IMR-90 (cell line): ENCODE results near the gene GATA6. TPM values are rescaled to one million over a fixed set of nuclear protein-coding genes. Genes with fewer than 3 reads are reported as not detected.

Source experiments
- ATAC-seq: fragments of 200-7000 bp; cut with Tn5 transposase; 2 replicates; pipeline ENCODE4 v1.9.1; 2020; ENCODE audit warnings: low read depth, mild to moderate bottlenecking, moderate library complexity
- BruUV-seq: library from RNA; stranded (reverse); fragments of 400-500 nt; replicated peaks from 2 replicates; lab custom pipeline; 2021; lab: Mats Ljungman, UMichigan
- CTCF ChIA-PET: fragments of 300-600 bp; formaldehyde crosslinking; extraction: SDS; loops from one replicate; lab custom pipeline; 2021; ENCODE audit warnings: antibody characterized with exemption; lab: Yijun Ruan, JAX
- POLR2A ChIA-PET: fragments of 300-600 bp; sonication (Branson Sonifier 250); formaldehyde crosslinking; loops from one replicate; lab custom pipeline; 2022; ENCODE audit warnings: antibody characterized with exemption; ENCODE audit not compliant: unreplicated experiment; lab: Charles Lee
- DNase-seq: peaks from one replicate; pipeline ENCODE4 v3.0.0; 2013
- H2AFZ ChIP-seq: replicated peaks from 2 replicates; pipeline ENCODE3; 2013; ENCODE audit warnings: low read length, mild to moderate bottlenecking; ENCODE audit not compliant: poor library complexity
- H2AK5ac ChIP-seq: 2 replicates; pipeline ENCODE4 v1.6.1; 2013; ENCODE audit warnings: low read depth, low read length, inconsistent platforms
- H2AK9ac ChIP-seq: replicated peaks from 2 replicates; pipeline ENCODE3; 2013; ENCODE audit warnings: mild to moderate bottlenecking, low read depth, low read length, moderate library complexity; ENCODE audit not compliant: poor library complexity
- H2BK120ac ChIP-seq: 2 replicates; pipeline ENCODE4 v1.6.1; 2013; ENCODE audit warnings: low read depth, low read length, inconsistent platforms
- H2BK15ac ChIP-seq: 3 replicates; pipeline ENCODE4 v1.6.1; 2013; ENCODE audit warnings: low read depth, low read length, inconsistent platforms
- H2BK20ac ChIP-seq: 2 replicates; pipeline ENCODE4 v1.6.1; 2013; ENCODE audit warnings: low read depth, mild to moderate bottlenecking, inconsistent platforms, low read length, moderate library complexity
- H2BK5ac ChIP-seq: 2 replicates; pipeline ENCODE4 v1.6.1; 2013; ENCODE audit warnings: mild to moderate bottlenecking, low read depth, low read length, inconsistent platforms; ENCODE audit not compliant: poor library complexity, severe bottlenecking
- H3K14ac ChIP-seq: replicated peaks from 2 replicates; pipeline ENCODE4 v1.6.1; 2013; ENCODE audit warnings: low read depth, low read length, inconsistent platforms
- H3K18ac ChIP-seq: 2 replicates; pipeline ENCODE4 v1.6.1; 2013; ENCODE audit warnings: low read depth, low read length, control low read depth
- H3K23ac ChIP-seq: 2 replicates; pipeline ENCODE4 v1.6.1; 2013; ENCODE audit warnings: low read depth, low read length, inconsistent platforms
- H3K27ac ChIP-seq: 2 replicates; pipeline ENCODE4 v1.5.1; 2013; ENCODE audit warnings: mild to moderate bottlenecking, control low read depth, low read length; ENCODE audit not compliant: insufficient read depth
- H3K27me3 ChIP-seq: 2 replicates; pipeline ENCODE4 v1.6.1; 2013; ENCODE audit warnings: low read length; ENCODE audit not compliant: control insufficient read depth, insufficient read depth
- H3K36me3 ChIP-seq: 2 replicates; pipeline ENCODE4 v1.6.1; 2013; ENCODE audit warnings: low read length, mixed read lengths; ENCODE audit not compliant: control insufficient read depth, insufficient read depth
- H3K4ac ChIP-seq: 2 replicates; pipeline ENCODE4 v1.6.1; 2013; ENCODE audit warnings: low read depth, low read length, inconsistent platforms
- H3K4me1 ChIP-seq: 2 replicates; pipeline ENCODE4 v1.6.1; 2013; ENCODE audit warnings: low read length, mixed read lengths; ENCODE audit not compliant: control insufficient read depth, insufficient read depth
- H3K4me2 ChIP-seq: 2 replicates; pipeline ENCODE4 v1.6.1; 2013; ENCODE audit warnings: low read depth, mild to moderate bottlenecking, control low read depth, low read length, moderate library complexity
- H3K4me3 ChIP-seq: 2 replicates; pipeline ENCODE4 v1.5.1; 2013; ENCODE audit warnings: low read depth, mild to moderate bottlenecking, control low read depth, low read length, moderate library complexity; ENCODE audit not compliant: insufficient read depth
- H3K56ac ChIP-seq: 2 replicates; pipeline ENCODE4 v1.6.1; 2013; ENCODE audit warnings: low read length, inconsistent platforms; ENCODE audit not compliant: insufficient read depth; ENCODE audit errors: extremely low read depth
- H3K79me1 ChIP-seq, 2 experiments: 2 replicates each; pipeline ENCODE4 v1.6.1; 2013; ENCODE audit warnings: low read length in 2 of 2, inconsistent platforms in 1 of 2, low read depth in 1 of 2
- H3K9ac ChIP-seq: 2 replicates; pipeline ENCODE4 v1.6.1; 2013; ENCODE audit warnings: low read depth, low read length, control low read depth
- H3K9me1 ChIP-seq: 2 replicates; pipeline ENCODE4 v1.6.1; 2013; ENCODE audit warnings: low read length, inconsistent platforms; ENCODE audit not compliant: insufficient read depth
- H3K9me3 ChIP-seq: 2 replicates; pipeline ENCODE4 v1.6.1; 2013; ENCODE audit warnings: low read length; ENCODE audit not compliant: control insufficient read depth, insufficient read depth
- H4K20me1 ChIP-seq: 2 replicates; pipeline ENCODE4 v1.6.1; 2013; ENCODE audit warnings: low read length, inconsistent platforms; ENCODE audit not compliant: insufficient read depth
- H4K5ac ChIP-seq: 2 replicates; pipeline ENCODE4 v1.6.1; 2013; ENCODE audit warnings: mild to moderate bottlenecking, low read depth, low read length, control low read depth
- H4K8ac ChIP-seq, 2 experiments: 2 replicates each; pipeline ENCODE4 v1.6.1; 2013; ENCODE audit warnings: low read depth in 2 of 2, low read length in 2 of 2, control low read depth in 1 of 2, inconsistent platforms in 1 of 2
- H4K91ac ChIP-seq: 2 replicates; pipeline ENCODE4 v1.6.1; 2013; ENCODE audit warnings: low read depth, low read length, inconsistent platforms; ENCODE audit not compliant: insufficient read depth
- CEBPB ChIP-seq: IDR thresholded peaks from 2 replicates; pipeline ENCODE4 v1.6.1; 2012; ENCODE audit warnings: low read depth, low read length, improper control_type of control experiment
- CHD1 ChIP-seq: IDR thresholded peaks from 2 replicates; pipeline ENCODE4 v1.6.1; 2012; ENCODE audit warnings: low read depth, low read length, improper control_type of control experiment
- ELK1 ChIP-seq: fragments of 150-350 bp; IDR thresholded peaks from 2 replicates; pipeline ENCODE4 v1.6.1; 2016; ENCODE audit warnings: low read depth, mild to moderate bottlenecking, low read length, moderate library complexity, borderline replicate concordance
- MAFK ChIP-seq: IDR thresholded peaks from 2 replicates; pipeline ENCODE4 v1.6.1; 2012; ENCODE audit warnings: low read depth, low read length, improper control_type of control experiment
- NFE2L2 ChIP-seq: fragments of 150-350 bp; IDR thresholded peaks from 2 replicates; pipeline ENCODE4 v1.6.1; 2016; ENCODE audit warnings: low read depth, mild to moderate bottlenecking, low read length
- POLR2A ChIP-seq: IDR thresholded peaks from 2 replicates; pipeline ENCODE4 v1.6.1; 2012; ENCODE audit warnings: mild to moderate bottlenecking, low read depth, low read length
- RAD21 ChIP-seq: IDR thresholded peaks from 2 replicates; pipeline ENCODE4 v1.6.1; 2012; ENCODE audit warnings: low read length, improper control_type of control experiment
- USF2 ChIP-seq: fragments of 150-350 bp; IDR thresholded peaks from 2 replicates; pipeline ENCODE4 v1.6.1; 2017; ENCODE audit warnings: mild to moderate bottlenecking, antibody characterized with exemption, low read length, low read depth
- WGBS, 2 experiments: methylation state at CpG; one replicate each; pipeline versions ENCODE4 v1.1.5 to v1.1.7; 2013; ENCODE audit warnings: missing lambda C conversion rate in 2 of 2; ENCODE audit not compliant: insufficient read length in 1 of 2; ENCODE audit errors: extremely low coverage in 2 of 2; 5-methylcytosine and 5-hydroxymethylcytosine counted together
- dilution Hi-C: fragments of 300-500 bp; cut with HindIII; formaldehyde crosslinking; loops from one replicate; pipeline ENCODE4 v1.14.3; 2018; ENCODE audit warnings: low sequenced_read_pairs; ENCODE audit not compliant: unreplicated experiment
- in situ Hi-C: fragments of 300-500 bp; cut with MboI; formaldehyde crosslinking; loops from 3 replicates; pipeline ENCODE4 v1.14.3; 2019; ENCODE audit warnings: low sequenced_read_pairs, inconsistent platforms, mixed read lengths
- intact Hi-C: fragments of 100-400 bp; cut with micrococcal nuclease; formaldehyde crosslinking; loops from 2 replicates; pipeline ENCODE4 v1.10.0; 2022
- polyA plus RNA-seq, 3 experiments: library from polyadenylated mRNA; depleted of rRNA; stranded (reverse); fragments of >200 nt; gene quantifications; 2 replicates each; pipeline ENCODE4 v1.2.3, GENCODE V29; 2012; ENCODE audit warnings: low replicate concordance in 1 of 3
- total RNA-seq: library from RNA; depleted of rRNA; stranded (reverse); fragments of >200 nt; gene quantifications from 2 replicates; pipeline ENCODE4 v1.2.3, GENCODE V29; 2012

GATA6 gene
- total and polyA plus RNA-seq, 2 of the 4 experiments (the other 2 are of a cell fraction): 2.5 to 4.0 TPM

DNA sequence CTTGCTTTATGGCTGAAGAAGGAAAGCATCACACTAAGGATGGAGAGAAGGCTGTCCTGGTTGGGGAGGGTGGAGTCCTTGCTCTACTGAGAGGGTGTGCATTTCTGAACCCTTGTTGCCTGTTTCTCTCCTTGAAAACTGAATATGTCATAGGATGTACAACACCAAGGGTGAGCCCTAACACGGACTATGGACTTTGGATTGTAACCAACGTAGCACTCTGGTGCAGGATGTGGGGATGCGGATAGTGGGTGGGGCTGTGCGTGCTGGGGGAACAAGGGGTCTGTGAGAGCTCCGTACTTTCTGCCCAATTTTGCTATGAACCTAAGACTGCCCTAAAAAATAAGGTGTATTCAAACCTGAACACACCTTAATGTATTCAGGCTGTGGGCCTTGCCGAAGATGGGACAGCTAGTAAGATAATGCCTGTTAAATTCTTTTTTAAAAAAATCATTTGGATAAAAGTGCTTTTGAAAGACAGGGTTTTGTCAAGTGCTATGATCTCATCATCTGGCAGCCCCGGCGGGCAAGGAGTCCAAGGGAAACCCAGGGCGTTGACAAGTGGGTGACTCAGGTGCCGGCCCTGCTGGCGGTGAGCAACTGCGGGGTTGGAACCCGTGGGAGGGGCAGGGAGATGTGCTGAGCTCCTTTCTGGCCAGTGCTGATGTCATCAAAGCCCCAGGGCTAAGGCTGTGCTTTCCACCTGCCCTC lies 54.0 kb downstream of the GATA6 start (continued):
- TF ChIP-seq USF2: no peak

DNA sequence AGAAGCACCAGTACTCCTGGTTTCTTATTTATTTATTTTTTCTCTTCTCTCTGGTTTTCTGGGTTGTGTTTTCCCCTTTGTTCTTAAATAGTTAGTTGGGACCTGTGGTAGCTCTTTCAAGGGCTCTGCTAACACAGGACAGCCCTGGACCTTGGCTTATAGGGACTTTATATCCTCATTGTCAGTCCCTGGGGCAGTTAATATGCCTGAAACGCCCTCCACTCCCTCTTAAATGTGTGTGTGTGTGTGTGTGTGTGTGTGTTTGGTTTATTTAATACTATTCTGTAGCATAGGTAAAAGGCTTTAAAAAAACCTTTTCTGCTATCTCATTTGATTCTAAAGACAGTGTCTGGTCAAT lies 54.6 kb downstream of the GATA6 start:
- Histone ChIP-seq H4K8ac (no peak overlapping the region), H2BK15ac (no peak overlapping the region), H4K91ac (no peak overlapping the region), H2BK5ac (no peak overlapping the region), H3K4ac (no peak overlapping the region), H3K18ac (no peak overlapping the region), H3K36me3 (no peaks in the 10 kb centered on the region), H4K5ac (no peak overlapping the region), H3K14ac (no peak overlapping the region), H3K9me1 (no peaks in the 10 kb centered on the region), H2BK20ac (no peak overlapping the region), H4K20me1 (no peaks in the 10 kb centered on the region), H2BK120ac (no peak overlapping the region), H3K27me3 (peaks cover 2% of the 10 kb centered on the region; the same call in 1 of the 2 replicates), H2AK9ac (no peak overlapping the region), H3K9me3 (no peaks in the 10 kb centered on the region), H2AFZ (no peak overlapping the region), H3K56ac (no peak overlapping the region), H3K27ac (no peak overlapping the region), H3K9ac (no peak overlapping the region), H3K4me3 (no peak overlapping the region), H3K4me1 (peaks cover 1% of the 10 kb centered on the region; the same call in 1 of the 2 replicates), H2AK5ac (no peak overlapping the region), H3K23ac (no peak overlapping the region), H3K4me2 (no peak overlapping the region), H3K79me1 (no peaks in the 10 kb centered on the region)
- POLR2A ChIA-PET: no interaction called here
- TF ChIP-seq NFE2L2 (no peak), RAD21 (no peak), ELK1 (no peak), CHD1 (no peak), USF2 (no peak), MAFK (no peak), POLR2A (no peak), CEBPB (no peak)
- intact Hi-C loops: loop anchor here (10.0 kb wide), 1 partner anchor 81 kb away; no protein-coding TSS in a partner anchor
- in situ Hi-C loops: no loop called here
- DNase-seq: no peak
- CTCF ChIA-PET: no interaction called here
- no TSS peak for BruUV-seq
- ATAC-seq: no peak
- WGBS, 2 experiments: no CpG with 5 or more reads among the region's 1 CpG
- dilution Hi-C loops: no loop called here
